Tibial nerve (tissue), 3 donors: ENCODE results near the gene PTGR1.

ENCODE experiments used
- CTCF ChIP-seq, 5 experiments: fragments of 200-600 bp in 3 of 5; fragments of 450-650 bp in 2 of 5; sonication (generic) in 3 of 5; IDR thresholded peaks; one replicate each; pipeline ENCODE4 v1.5.1; 2016 to 2019; ENCODE audit warnings: antibody characterized with exemption in 5 of 5, mild to moderate bottlenecking in 3 of 5, moderate library complexity in 2 of 5
- POLR2A ChIP-seq, 2 donors: fragments of 450-650 bp; IDR thresholded peaks; one replicate each; pipeline ENCODE4 v1.6.1; 2017; ENCODE audit warnings: antibody characterized with exemption in 2 of 2, mild to moderate bottlenecking in 2 of 2, moderate library complexity in 2 of 2

GRCh38 chr9:111601237-111602018 lies 2.0 kb upstream of the PTGR1 start:
- TF ChIP-seq POLR2A (IDR thresholded peaks at IDR 0.05) = no peak
- TF ChIP-seq CTCF (IDR thresholded peaks at IDR 0.05) = no peak
